ENCODE results near the gene KLK15. TPM values are rescaled to one million over a fixed set of nuclear protein-coding genes. Genes with fewer than 3 reads are reported as not detected.

The KLK15 gene
- total and polyA plus RNA-seq, 2 of the 4 experiments (the other 2 are of a cell fraction): not detected

DNA sequence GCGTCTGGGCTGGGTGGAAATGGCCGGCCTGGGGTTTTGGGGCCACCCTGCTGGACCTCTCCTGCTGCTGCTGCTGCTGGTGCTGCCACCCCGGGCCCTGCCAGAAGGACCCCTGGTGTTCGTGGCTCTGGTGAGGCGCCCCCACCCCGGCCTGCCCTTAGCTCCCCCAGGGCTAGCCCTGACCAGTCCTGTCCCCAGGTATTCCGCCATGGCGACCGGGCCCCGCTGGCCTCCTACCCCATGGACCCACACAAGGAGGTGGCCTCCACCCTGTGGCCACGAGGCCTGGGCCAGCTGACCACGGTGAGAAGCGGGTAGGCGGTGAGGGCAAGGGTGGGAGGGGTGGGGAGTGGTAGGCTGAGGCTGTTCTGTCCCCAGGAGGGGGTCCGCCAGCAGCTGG lies 43.0 kb downstream of the KLK15 start, which contains the start of gene ACP4:
Gene ACP4, plus strand, starts transcription at position 20 of the 400 bp plus-strand sequence. Its CDS starts 0 bp downstream, at position 20.
- Histone ChIP-seq H2BK120ac (ENCODE audit: low read depth, low read length) (no peak within 1 kb of the TSS), H3K56ac (ENCODE audit: extremely low read depth, insufficient read depth, low read length) (no peak within 1 kb of the TSS), H3K9me3 (ENCODE audit: control insufficient read depth, insufficient read depth, low read length) (no peaks in the 10 kb centered on the region), H4K8ac (ENCODE audit: low read depth in 2 of 2, low read length in 2 of 2) (no peak within 1 kb of the TSS), H3K4me3 (ENCODE audit: insufficient read depth, low read depth, low read length) (no peak within 1 kb of the TSS), H3K27ac (ENCODE audit: insufficient read depth, low read length) (no peak within 1 kb of the TSS), H2AFZ (replicated peaks; ENCODE audit: low read length, poor library complexity) (peak within 1 kb of the TSS; percentile 35), H2BK15ac (ENCODE audit: low read depth, low read length) (no peak within 1 kb of the TSS), H2AK9ac (replicated peaks; ENCODE audit: low read depth, low read length, poor library complexity) (no peak within 1 kb of the TSS), H3K36me3 (ENCODE audit: control insufficient read depth, insufficient read depth, low read length) (no peaks in the 10 kb centered on the region; the same call in 1 of the 2 replicates), H3K23ac (ENCODE audit: low read depth, low read length) (no peak within 1 kb of the TSS), H2BK20ac (ENCODE audit: low read depth, low read length) (no peak within 1 kb of the TSS), H3K9me1 (ENCODE audit: insufficient read depth, low read length) (peaks cover 3% of the 10 kb centered on the region), H3K4me1 (ENCODE audit: control insufficient read depth, insufficient read depth, low read length) (no peaks in the 10 kb centered on the region), H4K20me1 (ENCODE audit: insufficient read depth, low read length) (peaks cover 16% of the 10 kb centered on the region), H3K27me3 (ENCODE audit: control insufficient read depth, insufficient read depth, low read length) (no peaks in the 10 kb centered on the region), H3K4me2 (ENCODE audit: low read depth, low read length) (no peak within 1 kb of the TSS), H4K5ac (ENCODE audit: low read depth, low read length) (no peak within 1 kb of the TSS), H3K9ac (ENCODE audit: low read depth, low read length) (no peak within 1 kb of the TSS), H3K4ac (ENCODE audit: low read depth, low read length) (no peak within 1 kb of the TSS), H3K18ac (ENCODE audit: low read depth, low read length) (no peak within 1 kb of the TSS), H2BK5ac (ENCODE audit: low read depth, low read length, poor library complexity, severe bottlenecking) (no peak within 1 kb of the TSS), H3K79me1 (ENCODE audit: low read depth in 1 of 2, low read length in 2 of 2) (no peaks in the 10 kb centered on the region), H4K91ac (ENCODE audit: insufficient read depth, low read depth, low read length) (no peak within 1 kb of the TSS), H2AK5ac (ENCODE audit: low read depth, low read length) (no peak within 1 kb of the TSS), H3K14ac (replicated peaks; ENCODE audit: low read depth, low read length) (no peak within 1 kb of the TSS)
- ChIA-PET POLR2A (ENCODE audit: unreplicated experiment) (no interaction called here), CTCF (no interaction called here)
- DNase-seq (no peak), ATAC-seq (ENCODE audit: low read depth) (no peak)
- intact Hi-C loops (cut with micrococcal nuclease): no loop called here
- no TSS peak for BruUV-seq (replicated peaks)
- in situ Hi-C loops (cut with MboI; ENCODE audit: low sequenced_read_pairs): no loop called here
- WGBS, 2 experiments (ENCODE audit: extremely low coverage in 2 of 2, insufficient read length in 1 of 2): 85% methylated on average over 4 of the region's 15 CpGs; no CpG with 5 or more reads in 1 of the 2 experiments
- TF ChIP-seq, protein P1, sequence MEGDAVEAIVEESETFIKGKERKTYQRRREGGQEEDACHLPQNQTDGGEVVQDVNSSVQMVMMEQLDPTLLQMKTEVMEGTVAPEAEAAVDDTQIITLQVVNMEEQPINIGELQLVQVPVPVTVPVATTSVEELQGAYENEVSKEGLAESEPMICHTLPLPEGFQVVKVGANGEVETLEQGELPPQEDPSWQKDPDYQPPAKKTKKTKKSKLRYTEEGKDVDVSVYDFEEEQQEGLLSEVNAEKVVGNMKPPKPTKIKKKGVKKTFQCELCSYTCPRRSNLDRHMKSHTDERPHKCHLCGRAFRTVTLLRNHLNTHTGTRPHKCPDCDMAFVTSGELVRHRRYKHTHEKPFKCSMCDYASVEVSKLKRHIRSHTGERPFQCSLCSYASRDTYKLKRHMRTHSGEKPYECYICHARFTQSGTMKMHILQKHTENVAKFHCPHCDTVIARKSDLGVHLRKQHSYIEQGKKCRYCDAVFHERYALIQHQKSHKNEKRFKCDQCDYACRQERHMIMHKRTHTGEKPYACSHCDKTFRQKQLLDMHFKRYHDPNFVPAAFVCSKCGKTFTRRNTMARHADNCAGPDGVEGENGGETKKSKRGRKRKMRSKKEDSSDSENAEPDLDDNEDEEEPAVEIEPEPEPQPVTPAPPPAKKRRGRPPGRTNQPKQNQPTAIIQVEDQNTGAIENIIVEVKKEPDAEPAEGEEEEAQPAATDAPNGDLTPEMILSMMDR (conservative IDR thresholded peaks at IDR 0.05; ENCODE audit: low read depth, low read length): no peak
- TF ChIP-seq, protein P2, sequence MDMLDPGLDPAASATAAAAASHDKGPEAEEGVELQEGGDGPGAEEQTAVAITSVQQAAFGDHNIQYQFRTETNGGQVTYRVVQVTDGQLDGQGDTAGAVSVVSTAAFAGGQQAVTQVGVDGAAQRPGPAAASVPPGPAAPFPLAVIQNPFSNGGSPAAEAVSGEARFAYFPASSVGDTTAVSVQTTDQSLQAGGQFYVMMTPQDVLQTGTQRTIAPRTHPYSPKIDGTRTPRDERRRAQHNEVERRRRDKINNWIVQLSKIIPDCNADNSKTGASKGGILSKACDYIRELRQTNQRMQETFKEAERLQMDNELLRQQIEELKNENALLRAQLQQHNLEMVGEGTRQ (IDR thresholded peaks at IDR 0.05; ENCODE audit: low read depth, low read length): no peak
- TF ChIP-seq SMC3 (IDR thresholded peaks at IDR 0.05; ENCODE audit: low read depth, low read length) (no peak), BHLHE40 (IDR thresholded peaks at IDR 0.05; ENCODE audit: low read depth, low read length) (no peak)
- dilution Hi-C loops (cut with HindIII; ENCODE audit: low sequenced_read_pairs, unreplicated experiment): no loop called here

All from IMR-90 (cell line).